Vagina (tissue), 2 donors: ENCODE measurements around the gene LRRC59. TPM values are rescaled to one million over a fixed set of nuclear protein-coding genes. Genes with fewer than 3 reads are reported as not detected.

Experiments used
- DNase-seq, 2 donors: peaks; one replicate each; pipeline ENCODE4 v3.0.0-alpha.2; 2017; ENCODE audit errors: extremely low spot score in 2 of 2
- H3K27ac ChIP-seq: fragments of 200-600 bp; sonication (generic); one replicate; pipeline ENCODE4 v1.5.1; 2019
- H3K27me3 ChIP-seq: fragments of 200-600 bp; sonication (generic); one replicate; pipeline ENCODE4 v1.5.1; 2019
- H3K36me3 ChIP-seq, 2 donors: fragments of 200-600 bp; sonication (generic); one replicate each; pipeline ENCODE4 v1.5.1; 2017 to 2019
- H3K4me1 ChIP-seq: fragments of 200-600 bp; sonication (generic); one replicate; pipeline ENCODE4 v1.5.1; 2019
- H3K4me3 ChIP-seq, 2 donors: fragments of 200-600 bp; sonication (generic); 1 replicate in 1 of 2; 2 replicates in 1 of 2; pipeline ENCODE4 v1.5.1; 2016 to 2019
- H3K9me3 ChIP-seq: fragments of 200-600 bp; sonication (generic); one replicate; pipeline ENCODE4 v1.5.1; 2019
- CTCF ChIP-seq, 3 experiments: fragments of 450-650 bp in 2 of 3; fragments of 200-600 bp in 1 of 3; sonication (generic) in 1 of 3; IDR thresholded peaks; one replicate each; pipeline ENCODE4 v1.5.1; 2017 to 2019; ENCODE audit warnings: antibody characterized with exemption in 3 of 3, mild to moderate bottlenecking in 2 of 3, moderate library complexity in 2 of 3
- POLR2A ChIP-seq, 2 donors: fragments of 450-650 bp; IDR thresholded peaks; one replicate each; pipeline ENCODE4 v1.6.1; 2017; ENCODE audit warnings: antibody characterized with exemption in 2 of 2, mild to moderate bottlenecking in 2 of 2, moderate library complexity in 2 of 2
- POLR2AphosphoS5 ChIP-seq, 2 donors: sonication (generic); formaldehyde crosslinking; IDR thresholded peaks; one replicate each; pipeline ENCODE4 v1.9.0; 2017; ENCODE audit warnings: antibody characterized with exemption in 2 of 2, mild to moderate bottlenecking in 2 of 2, low read depth in 1 of 2; ENCODE audit not compliant: insufficient read depth in 1 of 2
- intact Hi-C: fragments of 100-400 bp; cut with DNase I; formaldehyde crosslinking; loops from one replicate; pipeline ENCODE4 v1.15.1; 2023
- total RNA-seq: library from RNA; depleted of rRNA; stranded (reverse); fragments of >200 nt; gene quantifications from one replicate; pipeline ENCODE4 v1.2.3, GENCODE V29; 2016

LRRC59 gene
- total RNA-seq, 1 donor from 2014 or later = 49.6 TPM

- H3K36me3 ChIP-seq = peaks cover 7 to 51% of the 10 kb centered on the region in 2 donors
- no peaks in the 10 kb centered on the region for H3K9me3 ChIP-seq
- no peak for TF ChIP-seq POLR2A (IDR thresholded peaks at IDR 0.05)
- no peak for TF ChIP-seq CTCF (IDR thresholded peaks at IDR 0.05)
- no peak for TF ChIP-seq POLR2AphosphoS5 (IDR thresholded peaks at IDR 0.05; ENCODE audit: insufficient read depth in 1 of 2, low read depth in 1 of 2)
- peaks cover 34% of the 10 kb centered on the region for H3K4me1 ChIP-seq
- H3K27me3 ChIP-seq = no peaks in the 10 kb centered on the region
- intact Hi-C loops = no loop called here
- no peak for DNase-seq
- H3K27ac ChIP-seq = no peak overlapping the region
- no peak overlapping the region for H3K4me3 ChIP-seq
Observed at GRCh38 chr17:50394711-50395110, 2.6 kb downstream of the LRRC59 start.

- intact Hi-C loops = no loop called here
- Histone ChIP-seq H3K36me3 (peaks cover 7 to 54% of the 10 kb centered on the region in 2 donors), H3K9me3 (no peaks in the 10 kb centered on the region), H3K27ac (no peak overlapping the region), H3K27me3 (no peaks in the 10 kb centered on the region), H3K4me1 (peaks cover 34% of the 10 kb centered on the region), H3K4me3 (no peak overlapping the region)
- TF ChIP-seq POLR2A (IDR thresholded peaks at IDR 0.05) = no peak
- no peak for TF ChIP-seq POLR2AphosphoS5 (IDR thresholded peaks at IDR 0.05; ENCODE audit: insufficient read depth in 1 of 2, low read depth in 1 of 2)
- TF ChIP-seq CTCF (IDR thresholded peaks at IDR 0.05) = no peak
- no peak for DNase-seq
Observed at GRCh38 chr17:50393700-50394099, 3.6 kb downstream of the LRRC59 start.

GRCh38 chr17:50392621-50393020 is 4.7 kb downstream of the LRRC59 start:
- no peak overlapping the region for H3K4me3 ChIP-seq
- no peak for DNase-seq
- no peak for TF ChIP-seq POLR2AphosphoS5 (IDR thresholded peaks at IDR 0.05; ENCODE audit: insufficient read depth in 1 of 2, low read depth in 1 of 2)
- no peak for TF ChIP-seq CTCF (IDR thresholded peaks at IDR 0.05)
- TF ChIP-seq POLR2A (IDR thresholded peaks at IDR 0.05) = no peak
- no peaks in the 10 kb centered on the region for H3K9me3 ChIP-seq
- H3K4me1 ChIP-seq = peaks cover 29% of the 10 kb centered on the region
- no peaks in the 10 kb centered on the region for H3K27me3 ChIP-seq
- peaks cover 7 to 65% of the 10 kb centered on the region in 2 donors for H3K36me3 ChIP-seq
- no peak overlapping the region for H3K27ac ChIP-seq
- intact Hi-C loops = no loop called here

GRCh38 chr17:50389534-50389933 is 7.8 kb downstream of the LRRC59 start:
- intact Hi-C loops = no loop called here
- peaks cover 5% of the 10 kb centered on the region for H3K4me1 ChIP-seq
- no peak overlapping the region for H3K27ac ChIP-seq
- H3K36me3 ChIP-seq = peaks cover 7 to 90% of the 10 kb centered on the region in 2 donors
- no peak for TF ChIP-seq POLR2AphosphoS5 (IDR thresholded peaks at IDR 0.05; ENCODE audit: insufficient read depth in 1 of 2, low read depth in 1 of 2)
- H3K27me3 ChIP-seq = no peaks in the 10 kb centered on the region
- DNase-seq = no peak
- no peaks in the 10 kb centered on the region for H3K9me3 ChIP-seq
- no peak overlapping the region for H3K4me3 ChIP-seq

- Histone ChIP-seq H3K27me3 (no peaks in the 10 kb centered on the region), H3K4me3 (no peak overlapping the region), H3K27ac (no peak overlapping the region), H3K4me1 (no peaks in the 10 kb centered on the region), H3K36me3 (peaks cover 7 to 90% of the 10 kb centered on the region in 2 donors), H3K9me3 (no peaks in the 10 kb centered on the region)
- DNase-seq = no peak
- TF ChIP-seq CTCF (IDR thresholded peaks at IDR 0.05) = no peak
- TF ChIP-seq POLR2A (IDR thresholded peaks at IDR 0.05) = no peak
- TF ChIP-seq POLR2AphosphoS5 (IDR thresholded peaks at IDR 0.05; ENCODE audit: insufficient read depth in 1 of 2, low read depth in 1 of 2) = no peak
- intact Hi-C loops = no loop called here
Observed at GRCh38 chr17:50388728-50389127, 8.6 kb downstream of the LRRC59 start.
